Adrenal gland (tissue), 12 donors: ENCODE data around the gene DNAI7. TPM values are rescaled to one million over a fixed set of nuclear protein-coding genes. Genes with fewer than 3 reads are reported as not detected.

ENCODE experiments used
- DNase-seq, 7 donors: peaks; one replicate each; pipeline ENCODE4 v3.0.0-alpha.2; 2019 to 2020
- H3K27ac ChIP-seq, 5 donors: fragments of 200-600 bp; sonication (generic) in 4 of 5; 1 replicate in 3 of 5; 2 replicates in 2 of 5; pipeline versions ENCODE4 v1.5.1 to v1.8.0; 2016 to 2020; ENCODE audit warnings: mild to moderate bottlenecking in 1 of 5
- H3K27me3 ChIP-seq: fragments of 200-600 bp; 2 replicates; pipeline ENCODE4 v1.8.0; 2021
- H3K36me3 ChIP-seq, 2 donors: fragments of 200-600 bp; replicated peaks in 1 of 2; 1 replicate in 1 of 2; 2 replicates in 1 of 2; pipeline versions ENCODE4 v1.5.1 to v1.8.0; 2018 to 2022
- H3K4me1 ChIP-seq, 2 donors: fragments of 200-600 bp; replicated peaks in 1 of 2; 1 replicate in 1 of 2; 2 replicates in 1 of 2; pipeline versions ENCODE4 v1.5.1 to v1.8.0; 2018 to 2021
- H3K4me3 ChIP-seq, 4 donors: fragments of 200-600 bp; sonication (generic) in 3 of 4; one replicate each; pipeline ENCODE4 v1.5.1; 2016 to 2018
- H3K9me3 ChIP-seq, 3 donors: fragments of 200-600 bp; sonication (generic) in 1 of 3; replicated peaks in 1 of 3; 1 replicate in 2 of 3; 2 replicates in 1 of 3; pipeline versions ENCODE4 v1.5.1 to v1.8.0; 2016 to 2021
- POLR2A ChIP-seq, 2 donors: fragments of 450-650 bp; IDR thresholded peaks; one replicate each; pipeline ENCODE4 v1.6.1; 2017; ENCODE audit warnings: antibody characterized with exemption in 2 of 2, mild to moderate bottlenecking in 2 of 2, moderate library complexity in 1 of 2
- WGBS, 4 donors: extraction: QIAGEN DNeasy Blood & Tissue Kit in 2 of 4; methylation state at CpG; one replicate each; pipeline versions ENCODE4 v1.1.5 to v1.1.7; 2013 to 2017; 5-methylcytosine and 5-hydroxymethylcytosine counted together
- intact Hi-C, 2 donors: fragments of 100-400 bp; cut with DNase I; formaldehyde crosslinking; loops; one replicate each; pipeline versions ENCODE4 v1.14.1 to v1.15.0; 2022 to 2023
- polyA plus RNA-seq, 3 donors: library from polyadenylated mRNA; stranded (reverse); fragments of 200-250 nt in 2 of 3; fragments of 350-450 nt in 1 of 3; fragmentation: Illumina TruSeq in 1 of 3; extraction: RNeasy Lipid Tissue Mini Kit (QIAGEN cat#74804) in 1 of 3; gene quantifications; one replicate each; pipeline ENCODE4 v1.2.3, GENCODE V29; 2013 to 2014
- total RNA-seq, 9 donors: library from RNA; depleted of rRNA in 4 of 9; stranded (reverse); fragments of >200 nt in 4 of 9; fragments of 120-200 nt in 1 of 9; fragmentation: NEBNext Ultra II Directional in 1 of 9; extraction: Animal tissue kit (Norgen Biotek cat#: 25700) in 1 of 9; gene quantifications; one replicate each; pipeline versions ENCODE4 v1.1.0 to v1.2.4, GENCODE V29; 2013 to 2023
- TF ChIP-seq, protein P1 (sequence below), 6 experiments: fragments of 450-650 bp in 4 of 6; fragments of 200-600 bp in 2 of 6; sonication (generic) in 1 of 6; IDR thresholded peaks; 1 replicate in 5 of 6; 2 replicates in 1 of 6; pipeline versions ENCODE4 v1.5.1 to v1.8.0; 2016 to 2021; ENCODE audit warnings: antibody characterized with exemption in 6 of 6, mild to moderate bottlenecking in 2 of 6, moderate library complexity in 1 of 6
- donor health status: healthy with polysubstance abuse.
- donor health status: Bipolar disorder and iron deficiency.
- donor health status: DM: yes; HTN: yes; CAD: no.
- donor health status: DM: no; HTN: no; CAD: no.
- donor health status: DM: no; HTN: no; CAD: no.
- donor health status: DM: yes; HTN: yes; CAD: no.

Gene DNAI7
- total and polyA plus RNA-seq, 12 donors, result 0.29 to 2.3 (median 0.86) TPM

DNA sequence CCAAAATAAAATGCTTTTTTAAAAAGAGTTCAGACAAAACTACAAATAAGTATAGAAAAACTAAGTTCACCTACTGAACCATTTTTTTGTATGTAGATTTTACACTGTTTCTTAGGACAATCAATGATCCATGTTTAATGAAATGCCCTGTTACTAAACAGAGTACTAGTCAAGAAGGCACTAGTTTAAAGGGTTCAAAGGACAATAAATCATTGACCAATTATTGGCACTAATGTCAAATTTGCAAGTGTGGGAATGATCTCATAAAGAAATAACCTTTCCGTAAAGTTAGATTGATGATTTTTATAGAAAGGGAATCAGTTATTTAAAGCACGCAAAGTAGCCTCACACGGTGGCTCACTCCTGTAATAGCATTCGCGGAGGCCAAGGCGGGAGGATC lies 4.2 kb downstream of the DNAI7 start:
- Histone ChIP-seq H3K9me3 (no peaks in the 10 kb centered on the region), H3K27me3 (no peaks in the 10 kb centered on the region), H3K27ac (no peak overlapping the region), H3K36me3 (no peaks in the 10 kb centered on the region), H3K4me3 (no peak overlapping the region), H3K4me1 (peaks cover 0 to 16% of the 10 kb centered on the region in 2 donors)
- WGBS, 4 donors, result 95 to 98% (median 96%) methylated on average over 6 of the region's 6 CpGs
- no peak for DNase-seq
- intact Hi-C loops, result no loop called here
- TF ChIP-seq POLR2A (IDR thresholded peaks at IDR 0.05), result no peak
- TF ChIP-seq, protein P1, sequence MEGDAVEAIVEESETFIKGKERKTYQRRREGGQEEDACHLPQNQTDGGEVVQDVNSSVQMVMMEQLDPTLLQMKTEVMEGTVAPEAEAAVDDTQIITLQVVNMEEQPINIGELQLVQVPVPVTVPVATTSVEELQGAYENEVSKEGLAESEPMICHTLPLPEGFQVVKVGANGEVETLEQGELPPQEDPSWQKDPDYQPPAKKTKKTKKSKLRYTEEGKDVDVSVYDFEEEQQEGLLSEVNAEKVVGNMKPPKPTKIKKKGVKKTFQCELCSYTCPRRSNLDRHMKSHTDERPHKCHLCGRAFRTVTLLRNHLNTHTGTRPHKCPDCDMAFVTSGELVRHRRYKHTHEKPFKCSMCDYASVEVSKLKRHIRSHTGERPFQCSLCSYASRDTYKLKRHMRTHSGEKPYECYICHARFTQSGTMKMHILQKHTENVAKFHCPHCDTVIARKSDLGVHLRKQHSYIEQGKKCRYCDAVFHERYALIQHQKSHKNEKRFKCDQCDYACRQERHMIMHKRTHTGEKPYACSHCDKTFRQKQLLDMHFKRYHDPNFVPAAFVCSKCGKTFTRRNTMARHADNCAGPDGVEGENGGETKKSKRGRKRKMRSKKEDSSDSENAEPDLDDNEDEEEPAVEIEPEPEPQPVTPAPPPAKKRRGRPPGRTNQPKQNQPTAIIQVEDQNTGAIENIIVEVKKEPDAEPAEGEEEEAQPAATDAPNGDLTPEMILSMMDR (IDR thresholded peaks at IDR 0.05), result no peak

DNA sequence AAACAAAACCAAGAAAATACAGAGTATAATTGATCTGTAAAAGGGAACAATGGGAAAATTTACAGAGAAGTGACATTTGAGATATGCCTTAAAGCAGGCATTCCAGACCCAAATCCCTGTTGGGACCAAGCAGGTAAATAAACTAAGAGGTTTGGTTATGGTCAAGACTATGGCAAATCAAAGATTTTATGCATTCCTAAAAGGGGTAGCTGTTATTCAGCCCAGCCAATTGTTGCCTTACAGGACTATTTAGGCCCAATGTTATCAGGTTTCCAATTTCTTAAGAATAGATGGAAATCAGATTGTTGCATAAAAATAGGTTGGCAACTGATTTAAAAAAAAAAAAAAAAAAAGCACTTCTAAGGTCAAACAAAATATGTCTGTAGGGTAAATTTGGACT lies 5.3 kb downstream of the DNAI7 start:
- H3K27me3 ChIP-seq, result no peaks in the 10 kb centered on the region
- H3K4me1 ChIP-seq, result peaks cover 0 to 15% of the 10 kb centered on the region in 2 donors
- H3K9me3 ChIP-seq, result no peaks in the 10 kb centered on the region
- H3K4me3 ChIP-seq, result no peak overlapping the region
- no peak overlapping the region for H3K27ac ChIP-seq
- DNase-seq, result no peak
- intact Hi-C loops, result no loop called here
- TF ChIP-seq, protein P1 (IDR thresholded peaks at IDR 0.05), result no peak
- TF ChIP-seq POLR2A (IDR thresholded peaks at IDR 0.05), result no peak
- H3K36me3 ChIP-seq, result no peaks in the 10 kb centered on the region

DNA sequence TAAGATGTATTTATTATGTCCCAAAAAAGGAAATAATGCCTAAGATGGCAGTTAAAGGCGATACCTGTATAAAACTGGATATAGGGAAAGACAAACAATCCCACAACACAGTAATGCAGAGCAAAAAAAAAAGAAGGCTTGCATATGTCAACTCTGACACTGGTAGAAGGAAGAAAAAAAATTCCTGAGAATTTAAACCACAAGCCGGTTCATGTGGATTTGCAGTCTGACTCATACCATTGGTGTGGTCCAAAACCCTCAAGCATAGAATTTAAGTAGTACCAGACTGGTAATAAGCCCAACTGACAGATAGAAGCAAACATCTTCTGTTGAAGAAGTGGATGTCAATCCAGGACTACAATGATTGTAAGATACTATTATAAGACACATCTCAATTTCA lies 7.2 kb downstream of the DNAI7 start:
- WGBS, 4 donors, result 68 to 77% (median 74%) methylated on average over 2 of the region's 2 CpGs
- no peaks in the 10 kb centered on the region for H3K36me3 ChIP-seq
- TF ChIP-seq, protein P1 (IDR thresholded peaks at IDR 0.05), result no peak
- no peak for TF ChIP-seq POLR2A (IDR thresholded peaks at IDR 0.05)
- H3K4me1 ChIP-seq, result peaks cover 0 to 11% of the 10 kb centered on the region in 2 donors
- no peaks in the 10 kb centered on the region for H3K27me3 ChIP-seq
- no peak overlapping the region for H3K27ac ChIP-seq
- DNase-seq, result no peak
- intact Hi-C loops, result no loop called here
- no peak overlapping the region for H3K4me3 ChIP-seq
- no peaks in the 10 kb centered on the region for H3K9me3 ChIP-seq

DNA sequence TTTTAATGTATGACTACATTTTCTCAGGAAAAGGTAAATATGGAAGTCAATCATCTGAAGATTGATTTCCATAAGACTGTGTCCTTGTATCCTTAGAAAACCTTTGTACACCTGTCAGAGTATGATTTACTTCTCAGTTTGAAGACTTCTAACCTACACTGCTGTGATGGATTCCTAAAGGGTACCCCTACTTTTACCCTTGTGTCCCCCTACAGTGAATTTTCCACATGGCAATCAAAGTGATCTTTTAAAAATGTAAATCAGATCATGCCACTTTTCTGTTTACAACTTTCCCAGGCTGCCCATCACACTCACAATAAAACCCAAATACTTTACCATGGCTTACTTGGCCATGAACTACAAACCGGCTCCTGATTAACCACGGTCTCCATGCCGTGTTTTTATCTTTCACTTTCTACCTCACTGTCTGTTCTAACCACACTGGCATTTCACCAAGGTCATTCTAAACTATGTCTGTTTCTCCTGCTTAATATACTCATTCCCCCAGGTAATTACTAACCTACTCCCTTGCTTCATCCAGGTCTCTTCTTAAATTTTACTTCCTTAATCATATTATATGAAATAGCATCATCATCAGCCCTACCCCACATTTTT lies 8.1 kb downstream of the DNAI7 start:
- 22 to 37% (median 29%) methylated on average over 3 of the region's 3 CpGs for WGBS, 4 donors
- Histone ChIP-seq H3K4me3 (peak overlapping the region in 1 of 4 donors; percentile 28), H3K36me3 (no peaks in the 10 kb centered on the region), H3K9me3 (no peaks in the 10 kb centered on the region), H3K4me1 (peaks cover 0 to 11% of the 10 kb centered on the region in 2 donors), H3K27ac (peak overlapping the region in 1 of 5 donors; percentile 15), H3K27me3 (no peaks in the 10 kb centered on the region)
- TF ChIP-seq, protein P1 (IDR thresholded peaks at IDR 0.05), result peak in 1 of 6 experiments; percentile 4
- TF ChIP-seq POLR2A (IDR thresholded peaks at IDR 0.05), result no peak
- intact Hi-C loops, result no loop called here
- DNase-seq, result peak in 1 of 7 donors; percentile 22
